Central memory CD8-positive, alpha-beta T cell (primary cell): Measurements from ENCODE around the gene B3GNT2.
"Not testable (repeated sequence)": the region's sequence is repeated elsewhere in the genome, so short reads cannot be mapped to it uniquely, and the experiment has no call there.

Source experiments
- ATAC-seq: fragments of 150-1000 bp; cut with Tn5 transposase; replicated peaks from 2 replicates; pipeline ENCODE4 v1.10.0; 2022; ENCODE audit warnings: mild to moderate bottlenecking, moderate FRiP score, moderate number of reproducible peaks; ENCODE audit not compliant: poor library complexity, severe bottlenecking; ENCODE audit errors: extremely low read depth
- DNase-seq, 2 donors: peaks; one replicate each; pipeline ENCODE4 v3.0.0; 2021; ENCODE audit warnings: low spot score in 2 of 2
- H3K27ac Mint-ChIP-seq: one replicate; pipeline ENCODE4 v1.8.0; 2022; ENCODE audit warnings: low read depth, mild to moderate bottlenecking, moderate library complexity, mixed read lengths
- H3K27me3 Mint-ChIP-seq: one replicate; pipeline ENCODE4 v1.8.0; 2022; ENCODE audit warnings: mixed read lengths
- H3K36me3 Mint-ChIP-seq: one replicate; pipeline ENCODE4 v1.8.0; 2022; ENCODE audit warnings: mild to moderate bottlenecking, moderate library complexity, mixed read lengths; ENCODE audit not compliant: insufficient read depth
- H3K4me1 Mint-ChIP-seq: one replicate; pipeline ENCODE4 v1.8.0; 2022; ENCODE audit warnings: mixed read lengths
- H3K4me3 Mint-ChIP-seq: one replicate; pipeline ENCODE4 v1.8.0; 2022; ENCODE audit warnings: mild to moderate bottlenecking, moderate library complexity, mixed read lengths
- H3K9me3 Mint-ChIP-seq: one replicate; pipeline ENCODE4 v1.8.0; 2022; ENCODE audit warnings: mixed read lengths

The B3GNT2 gene

GRCh38 chr2:62189196-62189595, 6.7 kb upstream of the B3GNT2 start:
- Mint-ChIP-seq H3K4me1 (peaks cover 7% of the 10 kb centered on the region), H3K4me3 (no peak overlapping the region), H3K27me3 (no peaks in the 10 kb centered on the region), H3K36me3 (no peaks in the 10 kb centered on the region), H3K27ac (no peak overlapping the region), H3K9me3 (no peaks in the 10 kb centered on the region)
- ATAC-seq (no peak), DNase-seq (no peak)

- ATAC-seq (no peak), DNase-seq (no peak)
- no peaks in the 10 kb centered on the region for H3K9me3 Mint-ChIP-seq
- H3K27ac Mint-ChIP-seq = no peak overlapping the region
- no peak overlapping the region for H3K4me3 Mint-ChIP-seq
- no peaks in the 10 kb centered on the region for H3K27me3 Mint-ChIP-seq
- peaks cover 11% of the 10 kb centered on the region for H3K4me1 Mint-ChIP-seq
- H3K36me3 Mint-ChIP-seq = peaks cover 12% of the 10 kb centered on the region
These were observed 3.1 kb upstream of the B3GNT2 start for GRCh38 chr2:62192811-62193210.

- H3K36me3 Mint-ChIP-seq = peaks cover 18% of the 10 kb centered on the region
- no peaks in the 10 kb centered on the region for H3K9me3 Mint-ChIP-seq
- H3K27me3 Mint-ChIP-seq = no peaks in the 10 kb centered on the region
- peaks cover 29% of the 10 kb centered on the region for H3K4me1 Mint-ChIP-seq
- H3K27ac Mint-ChIP-seq = peak overlapping the region; percentile 93
- ATAC-seq (no peak), DNase-seq (no peak)
- peak overlapping the region; percentile 91 for H3K4me3 Mint-ChIP-seq
These were observed 1.1 kb upstream of the B3GNT2 start for GRCh38 chr2:62194558-62195420.

- DNase-seq = peak; percentile 34 to 44
- Mint-ChIP-seq H3K4me1 (peaks cover 38% of the 10 kb centered on the region), H3K27me3 (no peaks in the 10 kb centered on the region), H3K27ac (peak overlapping the region; percentile 93), H3K36me3 (peaks cover 20% of the 10 kb centered on the region), H3K9me3 (no peaks in the 10 kb centered on the region), H3K4me3 (peak overlapping the region; percentile 91)
- ATAC-seq = peak; percentile 21
These were observed 475 bp downstream of the B3GNT2 start for GRCh38 chr2:62196278-62196901.

GRCh38 chr2:62197011-62197924, 1.4 kb downstream of the B3GNT2 start:
- Mint-ChIP-seq H3K36me3 (peaks cover 25% of the 10 kb centered on the region), H3K4me1 (peaks cover 47% of the 10 kb centered on the region), H3K9me3 (no peaks in the 10 kb centered on the region), H3K27me3 (no peaks in the 10 kb centered on the region), H3K27ac (peak overlapping the region; percentile 93), H3K4me3 (peak overlapping the region; percentile 91)
- ATAC-seq (peak; percentile 45), DNase-seq (peak; percentile 22 to 45)

- Mint-ChIP-seq H3K36me3 (peaks cover 27% of the 10 kb centered on the region), H3K4me1 (peaks cover 55% of the 10 kb centered on the region), H3K9me3 (no peaks in the 10 kb centered on the region), H3K4me3 (peak overlapping the region; percentile 91), H3K27me3 (no peaks in the 10 kb centered on the region), H3K27ac (peak overlapping the region; percentile 93)
- DNase-seq = no peak
- ATAC-seq = no peak
These were observed 2.2 kb downstream of the B3GNT2 start for GRCh38 chr2:62197925-62198633.

- not testable (repeated sequence) for DNase-seq, H3K9me3 Mint-ChIP-seq, ATAC-seq, H3K27me3 Mint-ChIP-seq
- Mint-ChIP-seq H3K4me1 (peaks cover 63% of the 10 kb centered on the region), H3K27ac (peak overlapping the region; percentile 93), H3K4me3 (peak overlapping the region; percentile 91), H3K36me3 (peaks cover 28% of the 10 kb centered on the region)
These were observed 2.9 kb downstream of the B3GNT2 start for GRCh38 chr2:62198854-62199253.

- Mint-ChIP-seq H3K4me1 (peaks cover 67% of the 10 kb centered on the region), H3K27me3 (no peaks in the 10 kb centered on the region), H3K36me3 (peaks cover 28% of the 10 kb centered on the region), H3K4me3 (peak overlapping the region; percentile 91), H3K9me3 (no peaks in the 10 kb centered on the region), H3K27ac (peak overlapping the region; percentile 93)
- DNase-seq (no peak), ATAC-seq (no peak)
These were observed 3.6 kb downstream of the B3GNT2 start for GRCh38 chr2:62199392-62200125.

GRCh38 chr2:62200291-62200841, 4.5 kb downstream of the B3GNT2 start:
- ATAC-seq = peak; percentile 21
- Mint-ChIP-seq H3K27me3 (no peaks in the 10 kb centered on the region), H3K27ac (peak overlapping the region; percentile 93), H3K4me1 (peaks cover 75% of the 10 kb centered on the region), H3K4me3 (peak overlapping the region; percentile 91), H3K36me3 (peaks cover 28% of the 10 kb centered on the region), H3K9me3 (no peaks in the 10 kb centered on the region)
- DNase-seq = no peak

GRCh38 chr2:62200868-62201267, 5.0 kb downstream of the B3GNT2 start:
- Mint-ChIP-seq H3K9me3 (no peaks in the 10 kb centered on the region), H3K36me3 (peaks cover 28% of the 10 kb centered on the region), H3K4me1 (peaks cover 80% of the 10 kb centered on the region), H3K27ac (peak overlapping the region; percentile 93), H3K27me3 (no peaks in the 10 kb centered on the region), H3K4me3 (peak overlapping the region; percentile 91)
- ATAC-seq (no peak), DNase-seq (no peak)

- H3K4me1 Mint-ChIP-seq = peaks cover 84% of the 10 kb centered on the region
- no peaks in the 10 kb centered on the region for H3K27me3 Mint-ChIP-seq
- ATAC-seq = no peak
- H3K9me3 Mint-ChIP-seq = no peaks in the 10 kb centered on the region
- no peak for DNase-seq
- peak overlapping the region; percentile 91 for H3K4me3 Mint-ChIP-seq
- peak overlapping the region; percentile 93 for H3K27ac Mint-ChIP-seq
- peaks cover 27% of the 10 kb centered on the region for H3K36me3 Mint-ChIP-seq
These were observed 5.4 kb downstream of the B3GNT2 start for GRCh38 chr2:62201307-62201706.
